Transverse colon (tissue), 3 donors: ENCODE measurements around the gene SLC27A1.

Source experiments
- POLR2A ChIP-seq: fragments of 450-650 bp; IDR thresholded peaks from one replicate; pipeline ENCODE4 v1.6.1; 2016; ENCODE audit warnings: antibody characterized with exemption, mild to moderate bottlenecking, moderate library complexity
- TF ChIP-seq, protein P1 (sequence below), 5 experiments: fragments of 200-600 bp in 3 of 5; fragments of 450-650 bp in 2 of 5; sonication (generic) in 3 of 5; IDR thresholded peaks; 1 replicate in 2 of 5; 2 replicates in 3 of 5; pipeline ENCODE4 v1.5.1; 2016 to 2017; ENCODE audit warnings: antibody characterized with exemption in 5 of 5, inconsistent platforms in 3 of 5, mild to moderate bottlenecking in 2 of 5, moderate library complexity in 1 of 5

DNA sequence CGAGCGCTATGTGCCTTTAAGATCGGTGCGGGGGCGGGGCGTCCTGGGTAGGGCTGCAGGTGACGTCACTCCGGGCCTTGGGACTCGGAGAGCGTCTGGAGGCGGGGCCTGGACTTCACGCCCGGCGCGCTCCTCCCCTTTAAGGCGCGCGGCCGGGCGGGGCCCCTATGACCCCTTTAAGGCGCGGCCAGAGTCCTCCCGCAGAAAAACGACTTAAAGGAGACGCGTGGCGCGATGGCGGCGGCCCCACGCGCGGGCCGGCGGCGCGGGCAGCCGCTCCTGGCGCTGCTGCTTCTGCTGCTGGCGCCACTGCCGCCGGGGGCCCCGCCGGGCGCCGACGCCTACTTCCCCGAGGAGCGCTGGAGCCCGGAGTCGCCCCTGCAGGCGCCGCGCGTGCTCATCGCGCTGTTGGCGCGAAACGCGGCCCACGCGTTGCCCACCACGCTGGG, 85.2 kb downstream of the SLC27A1 start, which contains the start of gene COLGALT1:
- TF ChIP-seq, protein P1, sequence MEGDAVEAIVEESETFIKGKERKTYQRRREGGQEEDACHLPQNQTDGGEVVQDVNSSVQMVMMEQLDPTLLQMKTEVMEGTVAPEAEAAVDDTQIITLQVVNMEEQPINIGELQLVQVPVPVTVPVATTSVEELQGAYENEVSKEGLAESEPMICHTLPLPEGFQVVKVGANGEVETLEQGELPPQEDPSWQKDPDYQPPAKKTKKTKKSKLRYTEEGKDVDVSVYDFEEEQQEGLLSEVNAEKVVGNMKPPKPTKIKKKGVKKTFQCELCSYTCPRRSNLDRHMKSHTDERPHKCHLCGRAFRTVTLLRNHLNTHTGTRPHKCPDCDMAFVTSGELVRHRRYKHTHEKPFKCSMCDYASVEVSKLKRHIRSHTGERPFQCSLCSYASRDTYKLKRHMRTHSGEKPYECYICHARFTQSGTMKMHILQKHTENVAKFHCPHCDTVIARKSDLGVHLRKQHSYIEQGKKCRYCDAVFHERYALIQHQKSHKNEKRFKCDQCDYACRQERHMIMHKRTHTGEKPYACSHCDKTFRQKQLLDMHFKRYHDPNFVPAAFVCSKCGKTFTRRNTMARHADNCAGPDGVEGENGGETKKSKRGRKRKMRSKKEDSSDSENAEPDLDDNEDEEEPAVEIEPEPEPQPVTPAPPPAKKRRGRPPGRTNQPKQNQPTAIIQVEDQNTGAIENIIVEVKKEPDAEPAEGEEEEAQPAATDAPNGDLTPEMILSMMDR (IDR thresholded peaks at IDR 0.05): no peak
- no peak for TF ChIP-seq POLR2A
